H9 (cell line): ENCODE measurements around the gene FBXL20. TPM values are rescaled to one million over a fixed set of nuclear protein-coding genes. Genes with fewer than 3 reads are reported as not detected.
"Not testable (repeated sequence)": the region's sequence is repeated elsewhere in the genome, so short reads cannot be mapped to it uniquely, and the experiment has no call there.

Experiments
- DNase-seq: peaks from one replicate; pipeline ENCODE4 v3.0.0-alpha.2; 2017
- H2AFZ ChIP-seq: one replicate; pipeline ENCODE4 v1.6.1; 2013; ENCODE audit warnings: mild to moderate bottlenecking, low read length, control low read depth, moderate library complexity
- H2AK5ac ChIP-seq: 2 replicates; pipeline ENCODE4 v1.6.1; 2013; ENCODE audit warnings: low read length, control low read depth, mixed read lengths; ENCODE audit not compliant: insufficient read length
- H2BK120ac ChIP-seq: one replicate; pipeline ENCODE4 v1.6.1; 2013; ENCODE audit warnings: low read depth, mild to moderate bottlenecking, low read length, control low read depth, inconsistent platforms; ENCODE audit not compliant: poor library complexity, severe bottlenecking
- H2BK12ac ChIP-seq: 2 replicates; pipeline ENCODE4 v1.6.1; 2013; ENCODE audit warnings: low read length, control low read depth, mixed read lengths, low read depth; ENCODE audit not compliant: insufficient read length
- H2BK15ac ChIP-seq: 2 replicates; pipeline ENCODE4 v1.6.1; 2013; ENCODE audit warnings: low read depth, low read length, control low read depth
- H2BK20ac ChIP-seq: one replicate; pipeline ENCODE4 v1.6.1; 2013; ENCODE audit warnings: low read depth, mild to moderate bottlenecking, low read length, control low read depth, inconsistent platforms; ENCODE audit not compliant: poor library complexity, severe bottlenecking
- H2BK5ac ChIP-seq: 2 replicates; pipeline ENCODE4 v1.6.1; 2013; ENCODE audit warnings: low read length, control low read depth, mixed read lengths; ENCODE audit not compliant: insufficient read length
- H3K14ac ChIP-seq: 2 replicates; pipeline ENCODE4 v1.6.1; 2013; ENCODE audit warnings: low read length, control low read depth; ENCODE audit not compliant: insufficient read depth
- H3K18ac ChIP-seq: 2 replicates; pipeline ENCODE4 v1.6.1; 2013; ENCODE audit warnings: low read depth, mild to moderate bottlenecking, mixed read lengths, low read length, control low read depth; ENCODE audit not compliant: insufficient read length
- H3K23ac ChIP-seq: 2 replicates; pipeline ENCODE4 v1.6.1; 2013; ENCODE audit warnings: low read length, control low read depth, mixed read lengths, low read depth; ENCODE audit not compliant: insufficient read length
- H3K23me2 ChIP-seq: 2 replicates; pipeline ENCODE4 v1.6.1; 2013; ENCODE audit warnings: low read depth, mild to moderate bottlenecking, mixed read lengths, low read length, control low read depth; ENCODE audit not compliant: insufficient read length, poor library complexity, severe bottlenecking
- H3K27ac ChIP-seq: 2 replicates; pipeline ENCODE4 v1.5.1; 2013; ENCODE audit warnings: low read length, control low read depth, mixed read lengths, low read depth; ENCODE audit not compliant: insufficient read length
- H3K27me3 ChIP-seq: 2 replicates; pipeline ENCODE4 v1.6.1; 2013; ENCODE audit warnings: low read length, control low read depth, inconsistent platforms; ENCODE audit not compliant: insufficient read depth
- H3K4ac ChIP-seq: 2 replicates; pipeline ENCODE4 v1.6.1; 2013; ENCODE audit warnings: low read depth, mild to moderate bottlenecking, control low read depth, inconsistent platforms, low read length, moderate library complexity
- H3K4me1 ChIP-seq: 2 replicates; pipeline ENCODE4 v1.6.1; 2013; ENCODE audit warnings: low read length, control low read depth, inconsistent platforms; ENCODE audit not compliant: insufficient read depth
- H3K4me2 ChIP-seq: 2 replicates; pipeline ENCODE4 v1.6.1; 2013; ENCODE audit warnings: low read length, control low read depth, mixed read lengths; ENCODE audit not compliant: insufficient read length, insufficient read depth
- H3K56ac ChIP-seq: 2 replicates; pipeline ENCODE4 v1.6.1; 2013; ENCODE audit warnings: low read depth, mild to moderate bottlenecking, mixed read lengths, low read length, control low read depth; ENCODE audit not compliant: insufficient read length
- H3K79me1 ChIP-seq: 2 replicates; pipeline ENCODE4 v1.6.1; 2013; ENCODE audit warnings: low read depth, mild to moderate bottlenecking, moderate library complexity, low read length, control low read depth, inconsistent platforms; ENCODE audit not compliant: insufficient read depth, poor library complexity, severe bottlenecking
- H3K79me2 ChIP-seq: 2 replicates; pipeline ENCODE4 v1.6.1; 2013; ENCODE audit warnings: low read length, control low read depth, inconsistent platforms; ENCODE audit not compliant: insufficient read depth
- H3K9ac ChIP-seq: 2 replicates; pipeline ENCODE4 v1.6.1; 2013; ENCODE audit warnings: low read length, control low read depth, mixed read lengths; ENCODE audit not compliant: insufficient read length; ENCODE audit errors: extremely low read depth
- H3K9me3 ChIP-seq: one replicate; pipeline ENCODE4 v1.6.1; 2013; ENCODE audit warnings: low read depth, low read length, inconsistent platforms; ENCODE audit not compliant: control insufficient read depth
- H3T11ph ChIP-seq: one replicate; pipeline ENCODE4 v1.6.1; 2013; ENCODE audit warnings: mild to moderate bottlenecking, low read length, control low read depth, inconsistent platforms
- H4K20me1 ChIP-seq: one replicate; pipeline ENCODE4 v1.6.1; 2013; ENCODE audit not compliant: control insufficient read depth, insufficient read length, insufficient read depth
- H4K5ac ChIP-seq: 2 replicates; pipeline ENCODE4 v1.6.1; 2013; ENCODE audit warnings: low read depth, mild to moderate bottlenecking, mixed read lengths, low read length, control low read depth; ENCODE audit not compliant: insufficient read length
- H4K8ac ChIP-seq: replicated peaks from 2 replicates; pipeline ENCODE4 v1.6.1; 2013; ENCODE audit warnings: low read length, control low read depth, mixed read lengths, low read depth; ENCODE audit not compliant: insufficient read length
- H4K91ac ChIP-seq: 2 replicates; pipeline ENCODE4 v1.6.1; 2013; ENCODE audit warnings: low read depth, mild to moderate bottlenecking, moderate library complexity, mixed read lengths, low read length, control low read depth; ENCODE audit not compliant: insufficient read length
- H3K27ac Mint-ChIP-seq, 3 experiments: 2 replicates in 2 of 3; 3 replicates in 1 of 3; pipeline ENCODE4 v1.8.0; 2020 to 2021; ENCODE audit warnings: mixed read lengths in 3 of 3, mild to moderate bottlenecking in 1 of 3, moderate library complexity in 1 of 3
- H3K27me3 Mint-ChIP-seq: 2 replicates; pipeline ENCODE4 v1.8.0; 2021; ENCODE audit warnings: low read depth, mild to moderate bottlenecking, moderate library complexity, mixed read lengths
- H3K36me3 Mint-ChIP-seq, 3 experiments: 2 replicates in 2 of 3; 3 replicates in 1 of 3; pipeline ENCODE4 v1.8.0; 2020 to 2021; ENCODE audit warnings: low read depth in 3 of 3, mixed read lengths in 3 of 3; ENCODE audit not compliant: insufficient read depth in 1 of 3
- H3K4me1 Mint-ChIP-seq, 2 experiments: 2 replicates each; pipeline ENCODE4 v1.8.0; 2020; ENCODE audit warnings: mixed read lengths in 2 of 2
- H3K4me3 Mint-ChIP-seq, 2 experiments: 2 replicates in 1 of 2; 3 replicates in 1 of 2; pipeline ENCODE4 v1.8.0; 2020 to 2021; ENCODE audit warnings: mild to moderate bottlenecking in 2 of 2, mixed read lengths in 2 of 2, moderate library complexity in 1 of 2
- H3K9me3 Mint-ChIP-seq, 2 experiments: 2 replicates in 1 of 2; 3 replicates in 1 of 2; pipeline ENCODE4 v1.8.0; 2020; ENCODE audit warnings: mild to moderate bottlenecking in 2 of 2, mixed read lengths in 2 of 2, moderate library complexity in 1 of 2
- CTCF ChIP-seq: fragments of 200-600 bp; sonication (generic); conservative IDR thresholded peaks from 3 replicates; pipeline ENCODE4 v1.8.0; 2021; ENCODE audit warnings: antibody characterized with exemption, mild to moderate bottlenecking
- WGBS: extraction: QIAGEN DNeasy Blood & Tissue Kit; methylation state at CpG from one replicate; pipeline ENCODE4 v1.1.7; 2013; ENCODE audit warnings: missing lambda C conversion rate, low lambda C conversion rate, mixed read lengths; ENCODE audit not compliant: insufficient read length; ENCODE audit errors: extremely low coverage; 5-methylcytosine and 5-hydroxymethylcytosine counted together
- total RNA-seq: library from RNA; stranded (reverse); gene quantifications from 2 replicates; pipeline ENCODE4 v1.2.1, GENCODE V29; 2021

FBXL20 gene
- total RNA-seq, 1 experiment from 2014 or later = 18.4 TPM

GRCh38 chr17:39339272-39339671 lies 62.2 kb downstream of the FBXL20 start:
- no peak for DNase-seq
- H2AK5ac ChIP-seq = no peak overlapping the region
- H2AFZ ChIP-seq = no peak overlapping the region
- peaks cover 23 to 28% of the 10 kb centered on the region in 2 experiments for H3K9me3 Mint-ChIP-seq
- H2BK120ac ChIP-seq = no peak overlapping the region
- H3K23ac ChIP-seq = no peak overlapping the region
- no peaks in the 10 kb centered on the region for H3K9me3 ChIP-seq
- H3K4me1 ChIP-seq = no peaks in the 10 kb centered on the region
- H4K91ac ChIP-seq = no peak overlapping the region
- H4K20me1 ChIP-seq = no peaks in the 10 kb centered on the region
- no peak overlapping the region for H3K18ac ChIP-seq
- no peaks in the 10 kb centered on the region for H3K27me3 Mint-ChIP-seq
- WGBS = no CpG with 5 or more reads among the region's 2 CpGs
- H3K4me1 Mint-ChIP-seq = no peaks in the 10 kb centered on the region
- no peak overlapping the region for H3K4me2 ChIP-seq
- no peak overlapping the region for H2BK20ac ChIP-seq
- H3K27ac ChIP-seq = no peak overlapping the region
- no peak overlapping the region for H2BK12ac ChIP-seq
- no peak overlapping the region for H3K14ac ChIP-seq
- no peaks in the 10 kb centered on the region for H3K23me2 ChIP-seq
- no peaks in the 10 kb centered on the region for H3K27me3 ChIP-seq
- H2BK15ac ChIP-seq = no peak overlapping the region
- H3K79me1 ChIP-seq = no peaks in the 10 kb centered on the region
- no peak overlapping the region for H3K56ac ChIP-seq
- no peak overlapping the region for H4K5ac ChIP-seq
- no peaks in the 10 kb centered on the region for H3K79me2 ChIP-seq
- no peak overlapping the region for H3K27ac Mint-ChIP-seq
- H3T11ph ChIP-seq = no peak overlapping the region
- H4K8ac ChIP-seq = no peak overlapping the region
- H3K36me3 Mint-ChIP-seq = peaks cover 22 to 41% (median 36%) of the 10 kb centered on the region in 3 experiments
- H2BK5ac ChIP-seq = no peak overlapping the region
- no peak overlapping the region for H3K4me3 Mint-ChIP-seq
- no peak overlapping the region for H3K9ac ChIP-seq
- no peak overlapping the region for H3K4ac ChIP-seq
- TF ChIP-seq CTCF = no peak

GRCh38 chr17:39337649-39338048 lies 63.8 kb downstream of the FBXL20 start:
- H3K27ac Mint-ChIP-seq, DNase-seq, H3K79me2 ChIP-seq, H2BK120ac ChIP-seq, H4K20me1 ChIP-seq, H4K91ac ChIP-seq, H3T11ph ChIP-seq, H3K79me1 ChIP-seq, H3K4ac ChIP-seq, H3K4me1 ChIP-seq, H3K18ac ChIP-seq, H2BK15ac ChIP-seq, H3K56ac ChIP-seq, H2AK5ac ChIP-seq, H2BK5ac ChIP-seq, H3K4me2 ChIP-seq, H3K9me3 ChIP-seq, H3K27me3 ChIP-seq, H3K23ac ChIP-seq, H2BK12ac ChIP-seq, H4K8ac ChIP-seq, H3K27me3 Mint-ChIP-seq, H3K9ac ChIP-seq, H3K4me3 Mint-ChIP-seq, H4K5ac ChIP-seq, H2BK20ac ChIP-seq, H3K4me1 Mint-ChIP-seq, H3K27ac ChIP-seq, H3K23me2 ChIP-seq, H2AFZ ChIP-seq, H3K14ac ChIP-seq: not testable (repeated sequence)
- WGBS = no CpG with 5 or more reads among the region's 26 CpGs
- Mint-ChIP-seq H3K9me3 (peaks cover 37 to 43% of the 10 kb centered on the region in 2 experiments), H3K36me3 (peaks cover 31 to 57% (median 51%) of the 10 kb centered on the region in 3 experiments)
